Measurements from ENCODE around the gene FHIP2A.

Gene FHIP2A

DNA sequence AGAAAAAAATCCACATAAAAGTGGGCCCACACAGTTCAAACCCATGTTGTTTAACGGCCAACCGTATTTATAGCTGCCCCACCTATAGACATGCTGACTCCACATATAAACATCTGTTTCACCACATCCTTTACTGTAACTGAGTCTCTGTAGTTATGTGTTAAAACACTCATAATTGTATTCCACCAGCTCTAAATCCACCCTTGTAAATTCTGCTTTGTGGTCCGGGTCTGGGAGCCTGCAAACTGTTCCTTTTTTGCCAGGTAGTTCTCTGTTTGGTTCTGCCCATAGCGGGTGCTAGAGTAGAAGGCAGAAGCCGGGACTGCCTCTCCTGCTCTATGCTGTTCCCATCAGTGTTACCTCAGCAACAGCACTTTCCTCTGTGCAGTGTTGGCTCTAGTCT is 20.2 kb upstream of the FHIP2A start:
- ATAC-seq (peak; percentile 96), DNase-seq (ENCODE audit: low spot score in 2 of 2) (peak in 1 of 2 donors; percentile 57)
- peak overlapping the region; percentile 46 for H3K27ac Mint-ChIP-seq

DNA sequence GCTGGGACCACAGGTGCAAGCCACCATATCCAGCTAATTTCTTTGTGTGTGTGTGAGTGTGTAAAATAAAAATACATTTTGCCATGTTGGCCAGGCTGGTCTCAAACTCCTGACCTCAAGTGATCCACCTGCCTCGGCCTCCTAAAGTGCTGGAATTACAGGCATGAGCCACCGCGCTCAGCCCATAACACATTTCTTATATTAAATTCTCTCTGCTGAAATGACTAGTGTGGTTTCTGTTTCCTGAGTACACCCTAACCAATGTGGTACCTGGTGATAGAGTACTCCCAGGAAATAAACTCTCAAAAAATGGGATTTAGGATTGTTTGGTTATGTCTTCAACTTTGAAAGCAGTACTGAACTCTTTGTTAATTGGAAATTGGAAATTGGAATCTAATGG is 19.4 kb upstream of the FHIP2A start:
- H3K27ac Mint-ChIP-seq = peak overlapping the region; percentile 46
- H3K4me1 Mint-ChIP-seq = peaks cover 22% of the 10 kb centered on the region
- H3K4me3 Mint-ChIP-seq = peak overlapping the region; percentile 23
- DNase-seq (ENCODE audit: low spot score in 2 of 2) (no peak), ATAC-seq (peak; percentile 42)
- no peaks in the 10 kb centered on the region for H3K36me3 Mint-ChIP-seq
- H3K9me3 Mint-ChIP-seq = peaks cover 2% of the 10 kb centered on the region

More for the DNA sequence above, 20.2 kb upstream of the FHIP2A start:
- no peaks in the 10 kb centered on the region for H3K36me3 Mint-ChIP-seq
- H3K9me3 Mint-ChIP-seq = peaks cover 2% of the 10 kb centered on the region
- peaks cover 22% of the 10 kb centered on the region for H3K4me1 Mint-ChIP-seq
- peak overlapping the region; percentile 23 for H3K4me3 Mint-ChIP-seq

DNA sequence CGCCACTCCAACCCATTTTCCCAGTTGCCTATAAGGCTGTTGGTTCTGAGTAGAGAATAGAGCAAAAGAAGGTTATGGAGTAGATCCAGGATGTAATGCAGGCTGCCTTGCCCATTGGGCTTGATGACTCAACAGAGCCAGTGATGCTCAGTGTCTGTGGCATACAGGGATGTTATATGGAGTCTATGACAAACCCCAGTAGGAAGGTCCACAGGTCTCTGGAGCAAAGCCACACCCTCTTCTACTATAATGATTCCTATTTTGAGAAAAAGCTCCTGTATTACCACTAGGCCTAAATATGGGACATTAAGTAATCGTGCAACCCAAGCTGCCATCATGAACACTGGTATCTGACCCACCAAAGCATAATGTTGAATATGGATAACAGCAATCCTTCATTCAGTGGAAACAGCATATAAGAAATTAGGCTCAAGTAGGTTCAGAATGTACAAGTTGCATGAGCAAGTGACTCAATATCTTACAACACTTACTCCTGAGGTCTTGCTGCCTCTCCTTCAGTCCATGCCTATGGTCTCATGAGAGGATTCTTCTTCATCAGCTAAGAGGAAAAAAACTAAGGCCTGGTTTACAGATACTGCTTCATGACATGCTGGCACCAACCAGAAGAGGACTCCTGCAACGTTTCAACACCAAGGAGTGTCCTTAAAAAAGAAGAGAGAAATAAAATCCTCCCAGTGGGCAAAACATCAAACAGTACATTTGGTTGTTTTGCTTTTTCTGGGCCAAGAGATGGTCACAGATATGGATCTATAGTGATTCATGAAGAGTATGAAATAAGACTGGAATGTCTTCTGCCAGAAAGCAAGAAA is 14.8 kb upstream of the FHIP2A start:
- H3K4me1 Mint-ChIP-seq = peaks cover 31% of the 10 kb centered on the region
- H3K9me3 Mint-ChIP-seq = no peaks in the 10 kb centered on the region
- H3K27ac Mint-ChIP-seq = no peak overlapping the region
- H3K4me3 Mint-ChIP-seq = no peak overlapping the region
- H3K36me3 Mint-ChIP-seq = no peaks in the 10 kb centered on the region
- no peak for ATAC-seq
- DNase-seq (ENCODE audit: low spot score in 2 of 2) = no peak

DNA sequence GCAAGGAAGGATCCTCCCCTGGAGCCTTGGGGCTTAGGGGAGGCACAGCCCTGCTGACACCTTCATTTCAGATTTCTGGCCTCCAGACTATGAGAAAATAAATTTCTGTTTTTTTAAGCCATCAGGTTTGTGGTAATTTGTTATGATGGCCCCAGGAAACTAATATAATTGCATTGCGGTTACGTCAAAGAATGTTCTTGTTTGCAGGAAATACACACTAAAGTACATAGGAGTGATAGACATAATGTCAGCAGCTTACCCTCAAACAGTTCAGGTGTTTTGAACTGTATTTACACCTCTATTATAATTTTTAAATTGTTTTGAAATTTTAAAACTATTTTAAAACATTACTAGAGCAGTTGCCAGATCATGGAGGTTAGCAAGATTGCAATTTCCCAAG is 12.6 kb upstream of the FHIP2A start:
- DNase-seq (ENCODE audit: low spot score in 2 of 2) = no peak
- no peak for ATAC-seq
- Mint-ChIP-seq H3K4me1 (peaks cover 26% of the 10 kb centered on the region), H3K27ac (no peak overlapping the region), H3K9me3 (no peaks in the 10 kb centered on the region), H3K4me3 (no peak overlapping the region), H3K36me3 (no peaks in the 10 kb centered on the region)

DNA sequence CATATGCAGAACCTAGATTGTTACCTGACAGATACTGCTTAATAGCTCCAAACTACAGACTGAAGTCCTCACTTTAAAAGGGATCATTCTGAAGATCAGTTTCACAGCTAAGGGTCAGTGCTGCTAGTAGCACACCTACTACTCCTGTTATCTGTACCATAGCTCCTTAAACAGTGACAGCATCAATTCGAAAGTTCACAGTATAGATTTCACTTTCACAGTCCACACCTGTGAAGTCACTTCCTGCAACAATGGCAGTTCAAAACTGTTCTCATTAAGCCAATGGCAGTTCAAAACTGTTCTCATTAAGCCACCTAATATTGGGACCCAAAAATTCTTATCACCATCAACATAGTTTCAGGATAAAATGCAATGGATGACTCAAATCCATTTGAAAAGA is 10.7 kb upstream of the FHIP2A start:
- no peak overlapping the region for H3K4me3 Mint-ChIP-seq
- DNase-seq (ENCODE audit: low spot score in 2 of 2) (no peak), ATAC-seq (peak; percentile 92)
- H3K36me3 Mint-ChIP-seq = no peaks in the 10 kb centered on the region
- H3K9me3 Mint-ChIP-seq = no peaks in the 10 kb centered on the region
- H3K27ac Mint-ChIP-seq = no peak overlapping the region
- H3K4me1 Mint-ChIP-seq = peaks cover 26% of the 10 kb centered on the region

DNA sequence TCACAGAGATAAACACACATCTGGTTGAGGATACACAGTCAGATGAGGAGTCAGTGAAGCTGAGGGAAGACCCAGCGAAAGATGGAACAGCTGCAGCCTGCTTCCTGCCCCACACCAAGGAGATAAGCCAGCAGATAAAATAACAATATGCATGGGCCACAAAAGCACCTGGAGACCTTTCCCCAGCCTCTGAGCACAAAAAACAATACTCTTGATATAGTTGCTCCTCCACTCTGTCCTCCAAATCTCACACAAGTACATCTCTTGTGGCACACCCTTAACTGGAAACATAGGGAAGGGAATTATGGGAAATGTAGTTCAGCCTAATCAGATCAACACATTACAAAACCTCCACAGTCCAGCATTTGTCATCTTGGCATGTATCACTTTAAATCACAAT is 9.7 kb upstream of the FHIP2A start:
- Mint-ChIP-seq H3K4me1 (peaks cover 26% of the 10 kb centered on the region), H3K9me3 (no peaks in the 10 kb centered on the region), H3K4me3 (no peak overlapping the region), H3K27ac (no peak overlapping the region), H3K36me3 (no peaks in the 10 kb centered on the region)
- DNase-seq (ENCODE audit: low spot score in 2 of 2) = no peak
- peak; percentile 63 for ATAC-seq

DNA sequence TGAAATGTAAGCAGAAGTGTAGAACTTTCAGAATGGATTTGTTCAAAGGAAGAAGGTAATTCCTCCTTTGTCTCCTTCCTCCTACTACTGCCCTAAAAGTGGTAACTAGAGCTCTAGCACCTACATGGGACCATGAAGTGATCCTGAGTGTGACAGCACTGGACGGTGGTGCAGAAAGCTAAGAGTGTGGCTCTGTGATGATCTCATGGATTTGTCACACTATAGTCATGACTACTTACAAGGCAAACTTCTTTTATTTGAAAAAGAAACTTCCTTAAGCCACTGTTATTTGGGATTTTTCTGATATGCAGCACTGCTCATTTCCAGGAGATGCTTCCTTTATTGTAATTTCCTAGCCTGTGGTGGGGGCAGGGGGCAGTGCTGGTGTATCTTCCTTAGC is 5.8 kb upstream of the FHIP2A start:
- H3K4me1 Mint-ChIP-seq = peaks cover 15% of the 10 kb centered on the region
- H3K36me3 Mint-ChIP-seq = no peaks in the 10 kb centered on the region
- no peak overlapping the region for H3K4me3 Mint-ChIP-seq
- no peak for DNase-seq (ENCODE audit: low spot score in 2 of 2)
- no peaks in the 10 kb centered on the region for H3K9me3 Mint-ChIP-seq
- H3K27ac Mint-ChIP-seq = no peak overlapping the region
- ATAC-seq = peak; percentile 52

DNA sequence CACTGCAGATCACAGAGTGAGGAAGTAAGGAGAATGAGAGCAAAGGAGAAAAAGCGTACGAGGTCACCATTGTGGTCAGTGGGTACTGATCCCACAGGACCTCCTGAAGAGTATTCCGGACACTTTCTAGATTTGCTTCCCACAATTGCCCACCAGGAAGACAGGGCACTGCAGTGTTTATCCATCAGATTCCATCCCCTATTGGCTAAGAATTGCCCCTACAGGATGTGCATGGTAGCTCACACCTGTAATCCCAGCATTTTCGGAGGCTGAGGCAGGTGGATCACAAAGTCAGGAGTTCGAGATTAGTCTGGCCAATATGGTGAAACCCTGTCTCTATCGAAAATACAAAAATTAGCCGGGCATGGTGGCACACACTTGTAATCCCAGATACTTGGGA is 5.3 kb upstream of the FHIP2A start:
- no peaks in the 10 kb centered on the region for H3K9me3 Mint-ChIP-seq
- peaks cover 10% of the 10 kb centered on the region for H3K4me1 Mint-ChIP-seq
- no peak overlapping the region for H3K4me3 Mint-ChIP-seq

DNA sequence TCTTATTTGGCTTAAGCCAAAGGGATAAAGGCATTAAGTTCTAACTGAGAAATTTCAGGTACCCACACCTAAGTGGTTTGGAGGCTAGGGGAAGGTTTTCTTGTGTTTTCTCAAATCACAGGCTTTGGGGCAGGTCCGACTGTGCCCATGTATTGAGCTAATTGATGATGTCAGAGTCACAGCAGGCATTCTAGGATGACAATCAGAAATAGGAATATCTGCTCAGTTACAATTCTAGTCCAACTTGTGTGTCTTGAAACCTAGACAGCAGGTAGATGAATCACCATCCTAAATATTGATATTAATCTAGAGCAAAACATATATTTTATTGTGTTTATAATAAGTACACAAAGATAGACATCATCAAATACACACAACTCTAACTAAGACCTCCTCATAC is 2.3 kb upstream of the FHIP2A start:
- peaks cover 7% of the 10 kb centered on the region for H3K4me1 Mint-ChIP-seq
- H3K4me3 Mint-ChIP-seq = no peak overlapping the region
- peaks cover 12% of the 10 kb centered on the region for H3K36me3 Mint-ChIP-seq
- ATAC-seq (no peak), DNase-seq (ENCODE audit: low spot score in 2 of 2) (no peak)
- H3K27ac Mint-ChIP-seq = no peak overlapping the region
- no peaks in the 10 kb centered on the region for H3K9me3 Mint-ChIP-seq

More for the DNA sequence above, 5.3 kb upstream of the FHIP2A start:
- ATAC-seq = no peak
- Mint-ChIP-seq H3K27ac (no peak overlapping the region), H3K36me3 (no peaks in the 10 kb centered on the region)
- DNase-seq (ENCODE audit: low spot score in 2 of 2) = no peak

DNA sequence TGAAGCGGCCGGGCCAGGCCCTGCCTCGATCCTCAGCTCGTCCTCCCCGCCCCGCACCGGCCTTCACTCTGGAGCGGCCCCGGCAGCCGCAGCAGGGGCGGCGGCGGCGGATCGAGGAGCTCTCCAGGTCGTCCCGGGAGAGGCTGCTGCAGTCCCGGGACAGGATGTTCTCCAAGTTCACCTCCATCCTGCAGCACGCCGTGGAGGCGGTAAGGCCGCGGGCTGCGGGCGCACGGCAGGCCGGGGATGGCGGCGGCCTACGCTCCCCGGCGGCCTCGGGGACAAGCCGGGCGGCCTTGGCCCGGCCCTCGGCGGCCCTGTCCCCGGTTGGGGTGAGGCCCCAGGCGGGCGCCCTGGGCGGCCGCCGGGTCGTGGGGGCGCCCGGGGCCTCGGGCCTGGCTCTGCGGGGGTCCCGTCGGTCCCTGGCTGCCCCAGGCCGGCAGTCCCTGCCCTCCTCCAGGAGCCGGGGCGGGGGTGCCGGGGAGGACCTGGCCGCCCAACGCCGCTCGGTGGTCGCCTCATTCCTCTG is 399 bp downstream of the FHIP2A start:
- no peaks in the 10 kb centered on the region for H3K9me3 Mint-ChIP-seq
- DNase-seq (ENCODE audit: low spot score in 2 of 2) (no peak), ATAC-seq (peak; percentile 64)
- peaks cover 13% of the 10 kb centered on the region for H3K36me3 Mint-ChIP-seq
- peak overlapping the region; percentile 87 for H3K4me3 Mint-ChIP-seq
- H3K27ac Mint-ChIP-seq = peak overlapping the region; percentile 97
- H3K4me1 Mint-ChIP-seq = peaks cover 30% of the 10 kb centered on the region

DNA sequence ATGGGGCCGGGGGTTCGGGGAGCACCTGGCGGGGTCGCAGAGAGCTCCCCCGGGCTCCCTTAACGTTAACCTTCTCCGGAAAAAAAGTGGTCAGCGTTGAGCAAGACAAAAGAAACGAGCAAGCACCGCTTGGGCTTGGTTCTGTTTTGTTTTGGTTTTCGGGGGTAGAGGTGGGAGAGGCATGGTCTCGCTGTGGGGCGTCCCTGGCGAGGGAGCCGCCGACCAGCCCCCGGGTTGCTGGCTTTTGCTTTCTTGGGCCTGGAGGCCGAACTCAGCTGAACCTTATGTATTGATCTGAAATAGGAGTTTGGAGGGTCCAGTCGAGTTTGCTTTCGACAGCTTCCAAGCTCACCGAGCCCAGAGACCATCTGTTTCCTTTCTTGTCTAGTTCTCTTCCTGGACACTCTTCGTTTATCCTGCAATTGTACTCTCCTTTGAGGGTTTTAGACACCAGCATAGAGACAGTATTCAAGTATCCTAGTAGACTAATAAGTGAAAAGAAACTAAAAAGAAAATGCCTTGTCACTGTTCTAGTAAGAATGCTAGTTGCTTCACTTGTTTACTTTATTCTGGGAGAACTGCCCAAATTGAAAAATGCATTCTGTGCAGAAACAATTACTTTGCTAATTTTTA is 980 bp downstream of the FHIP2A start:
- Mint-ChIP-seq H3K4me1 (peaks cover 35% of the 10 kb centered on the region), H3K27ac (peak overlapping the region; percentile 97), H3K36me3 (peaks cover 18% of the 10 kb centered on the region), H3K4me3 (peak overlapping the region; percentile 87), H3K9me3 (no peaks in the 10 kb centered on the region)
- ATAC-seq (peak; percentile 38), DNase-seq (ENCODE audit: low spot score in 2 of 2) (peak; percentile 20 to 80)

DNA sequence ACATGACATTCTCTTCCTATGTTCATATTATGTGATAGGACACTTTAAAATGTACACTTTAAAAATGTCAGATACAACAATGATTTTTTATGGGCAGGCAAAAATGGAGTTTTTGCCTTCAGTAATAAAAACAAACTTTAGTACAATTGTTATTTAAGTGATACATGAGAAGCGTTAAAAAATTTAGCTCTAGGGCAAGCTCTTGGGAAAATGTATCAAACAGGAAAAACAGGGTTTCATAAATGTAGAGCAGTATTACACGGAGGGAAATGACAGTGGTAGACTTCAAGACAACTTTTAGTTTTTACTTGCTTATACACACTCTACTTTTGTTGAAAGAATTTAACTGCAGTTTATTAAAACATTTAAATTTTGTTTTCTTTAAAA is 1.5 kb downstream of the FHIP2A start:
- peaks cover 19% of the 10 kb centered on the region for H3K36me3 Mint-ChIP-seq
- no peak for DNase-seq (ENCODE audit: low spot score in 2 of 2)
- H3K4me3 Mint-ChIP-seq = peak overlapping the region; percentile 87
- no peaks in the 10 kb centered on the region for H3K9me3 Mint-ChIP-seq
- peak overlapping the region; percentile 97 for H3K27ac Mint-ChIP-seq
- no peak for ATAC-seq
- H3K4me1 Mint-ChIP-seq = peaks cover 35% of the 10 kb centered on the region

DNA sequence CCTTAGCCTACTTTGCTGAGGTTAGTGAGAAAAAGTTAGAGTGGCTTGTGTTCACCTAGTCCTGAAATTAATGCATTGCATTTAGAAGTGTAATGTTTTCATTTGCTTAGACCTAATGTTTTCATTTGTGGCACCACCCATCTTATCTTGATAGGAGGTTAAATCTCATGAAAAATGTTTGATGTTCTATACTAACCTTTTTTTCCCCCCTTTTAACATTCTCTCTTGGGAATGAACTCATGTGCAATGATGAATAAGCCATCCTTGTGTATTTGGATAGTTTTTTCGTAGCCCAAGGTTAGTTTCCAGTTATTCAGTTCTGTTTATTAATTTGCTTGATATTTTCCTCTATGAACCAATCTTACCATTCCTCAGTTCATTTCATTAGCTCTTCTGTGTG is 2.8 kb downstream of the FHIP2A start:
- Mint-ChIP-seq H3K36me3 (peaks cover 19% of the 10 kb centered on the region), H3K4me3 (peak overlapping the region; percentile 87), H3K4me1 (peaks cover 42% of the 10 kb centered on the region), H3K9me3 (no peaks in the 10 kb centered on the region), H3K27ac (peak overlapping the region; percentile 78)
- ATAC-seq (no peak), DNase-seq (ENCODE audit: low spot score in 2 of 2) (no peak)

DNA sequence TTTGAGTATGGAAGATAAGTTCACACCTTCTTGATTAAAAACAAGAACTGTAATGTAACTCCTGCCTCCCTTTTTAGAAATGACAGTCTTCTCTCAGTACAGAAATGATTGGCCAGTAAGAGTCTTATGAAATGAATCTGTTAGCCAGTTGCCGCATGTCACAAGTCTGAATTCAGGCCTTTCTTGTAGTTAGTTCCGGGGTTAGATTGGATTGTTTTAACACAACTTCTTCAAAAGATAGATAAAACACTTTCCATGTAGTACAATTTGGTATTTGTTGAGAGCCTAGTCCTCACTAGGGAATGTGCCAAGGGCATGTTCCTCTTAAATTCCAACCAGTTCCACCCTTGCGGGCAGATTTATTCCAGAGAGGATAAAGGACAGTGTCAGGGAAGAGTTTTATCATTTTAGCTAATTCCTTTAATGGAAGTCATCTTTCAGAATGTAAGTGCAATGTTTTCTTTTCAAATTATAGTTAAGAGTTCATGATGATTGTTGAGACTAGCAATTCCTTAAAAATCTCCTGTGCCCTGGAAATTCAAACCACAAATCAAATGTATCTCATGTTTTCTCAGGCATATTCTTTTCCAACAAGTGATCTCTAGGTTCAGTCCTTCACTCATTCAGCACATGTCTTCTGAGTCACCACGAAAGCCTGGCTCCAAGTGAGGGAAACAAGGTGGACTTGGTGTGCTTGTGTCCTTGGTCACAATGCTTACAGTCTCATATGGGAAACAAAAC is 4.1 kb downstream of the FHIP2A start:
- Mint-ChIP-seq H3K4me3 (peak overlapping the region; percentile 87), H3K36me3 (peaks cover 19% of the 10 kb centered on the region), H3K4me1 (peaks cover 50% of the 10 kb centered on the region), H3K9me3 (no peaks in the 10 kb centered on the region), H3K27ac (peak overlapping the region; percentile 78)
- DNase-seq (ENCODE audit: low spot score in 2 of 2) = peak in 1 of 2 donors; percentile 52
- peak; percentile 78 for ATAC-seq

DNA sequence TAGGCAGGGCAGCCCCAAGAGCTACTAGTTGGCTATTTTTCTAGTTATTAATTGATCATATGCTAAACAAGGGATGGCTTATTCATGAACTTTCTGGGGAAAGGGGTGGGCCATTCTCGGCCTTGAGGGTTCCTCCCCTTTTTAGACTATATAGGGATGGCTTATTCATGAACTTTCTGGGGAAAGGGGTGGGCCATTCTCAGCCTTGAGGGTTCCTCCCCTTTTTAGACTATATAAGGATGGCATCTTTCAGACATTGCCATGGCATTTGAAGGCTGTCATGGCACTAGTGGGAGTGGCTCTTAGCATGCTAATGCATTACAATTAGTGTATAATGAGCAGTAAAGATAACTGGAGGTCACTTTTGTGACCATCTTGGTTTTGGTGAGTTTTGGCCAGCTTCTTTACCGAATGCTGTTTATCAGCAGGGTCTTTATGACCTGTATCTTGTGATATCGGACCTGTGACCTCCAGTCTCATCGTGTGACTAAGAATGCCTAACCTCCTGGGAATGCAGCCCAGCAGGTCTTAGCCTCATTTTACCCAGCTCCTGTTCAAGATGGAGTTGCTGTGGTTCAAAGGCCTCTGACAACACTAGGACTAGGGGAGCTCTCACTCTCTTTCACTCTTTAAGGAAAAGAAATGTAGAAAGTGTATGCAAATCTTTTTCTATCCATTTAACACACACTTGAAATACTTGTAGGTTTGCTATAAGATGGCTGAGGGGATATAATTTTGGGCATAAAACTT is 7.8 kb downstream of the FHIP2A start:
- peaks cover 49% of the 10 kb centered on the region for H3K4me1 Mint-ChIP-seq
- no peak for ATAC-seq
- H3K4me3 Mint-ChIP-seq = peak overlapping the region; percentile 30
- H3K9me3 Mint-ChIP-seq = no peaks in the 10 kb centered on the region
- DNase-seq (ENCODE audit: low spot score in 2 of 2) = no peak
- peaks cover 43% of the 10 kb centered on the region for H3K36me3 Mint-ChIP-seq
- H3K27ac Mint-ChIP-seq = no peak overlapping the region

All from stimulated activated effector memory CD8-positive, alpha-beta T cell treated with anti-CD3 and anti-CD28 coated beads, Interleukin-12 subunit alpha, Interleukin-12 subunit beta, amount 100 ng/mL, for 72 hours (primary cell).